ENCODE measurements around the gene FGF1. TPM values are rescaled to one million over a fixed set of nuclear protein-coding genes. Genes with fewer than 3 reads are reported as not detected.

FGF1 gene
- total and polyA plus RNA-seq, 10 donors, result 0.32 to 12.9 (median 2.6) TPM

DNA sequence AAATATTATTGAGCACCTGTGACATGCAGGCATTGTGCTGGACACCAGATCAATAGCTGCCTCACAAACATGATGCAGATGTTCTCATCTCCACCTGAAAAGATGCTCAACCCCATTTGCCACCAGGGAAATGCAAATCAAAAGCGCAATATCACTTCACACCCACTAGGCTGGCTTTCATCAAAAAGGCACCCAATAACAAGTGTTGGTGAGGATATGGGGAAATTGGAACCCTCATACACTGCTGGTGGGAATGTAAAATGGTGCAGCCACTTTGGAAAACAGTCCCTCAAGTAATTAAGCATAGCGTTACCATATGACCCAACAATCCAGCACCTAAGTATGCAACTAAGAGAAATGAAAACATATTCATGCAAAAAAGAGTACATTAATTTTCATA, 24.7 kb downstream of the FGF1 start:
- H3K36me3 ChIP-seq, result no peaks in the 10 kb centered on the region
- no peaks in the 10 kb centered on the region for H3K4me1 ChIP-seq
- TF ChIP-seq POLR2AphosphoS5 (IDR thresholded peaks at IDR 0.05) (no peak), POLR2A (IDR thresholded peaks at IDR 0.05) (no peak)
- TF ChIP-seq, protein P1, sequence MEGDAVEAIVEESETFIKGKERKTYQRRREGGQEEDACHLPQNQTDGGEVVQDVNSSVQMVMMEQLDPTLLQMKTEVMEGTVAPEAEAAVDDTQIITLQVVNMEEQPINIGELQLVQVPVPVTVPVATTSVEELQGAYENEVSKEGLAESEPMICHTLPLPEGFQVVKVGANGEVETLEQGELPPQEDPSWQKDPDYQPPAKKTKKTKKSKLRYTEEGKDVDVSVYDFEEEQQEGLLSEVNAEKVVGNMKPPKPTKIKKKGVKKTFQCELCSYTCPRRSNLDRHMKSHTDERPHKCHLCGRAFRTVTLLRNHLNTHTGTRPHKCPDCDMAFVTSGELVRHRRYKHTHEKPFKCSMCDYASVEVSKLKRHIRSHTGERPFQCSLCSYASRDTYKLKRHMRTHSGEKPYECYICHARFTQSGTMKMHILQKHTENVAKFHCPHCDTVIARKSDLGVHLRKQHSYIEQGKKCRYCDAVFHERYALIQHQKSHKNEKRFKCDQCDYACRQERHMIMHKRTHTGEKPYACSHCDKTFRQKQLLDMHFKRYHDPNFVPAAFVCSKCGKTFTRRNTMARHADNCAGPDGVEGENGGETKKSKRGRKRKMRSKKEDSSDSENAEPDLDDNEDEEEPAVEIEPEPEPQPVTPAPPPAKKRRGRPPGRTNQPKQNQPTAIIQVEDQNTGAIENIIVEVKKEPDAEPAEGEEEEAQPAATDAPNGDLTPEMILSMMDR (IDR thresholded peaks at IDR 0.05 in 8 of 11, conservative IDR thresholded peaks at IDR 0.05 in 3 of 11), result no peak
- DNase-seq, result no peak
- no peak overlapping the region for H3K27ac ChIP-seq
- peaks cover 0 to under 1% (median 0%) of the 10 kb centered on the region in 7 donors for H3K27me3 ChIP-seq (replicated peaks in 1 of 7)
- peaks cover 0 to 3% (median 0%) of the 10 kb centered on the region in 8 donors for H3K9me3 ChIP-seq
- intact Hi-C loops (cut with DNase I; ENCODE audit: low total_unique reads), result no loop called here
- WGBS, 5 donors, result 90 to 97% (median 95%) methylated on average over 2 of the region's 2 CpGs
- no peak overlapping the region for H3K4me3 ChIP-seq

DNA sequence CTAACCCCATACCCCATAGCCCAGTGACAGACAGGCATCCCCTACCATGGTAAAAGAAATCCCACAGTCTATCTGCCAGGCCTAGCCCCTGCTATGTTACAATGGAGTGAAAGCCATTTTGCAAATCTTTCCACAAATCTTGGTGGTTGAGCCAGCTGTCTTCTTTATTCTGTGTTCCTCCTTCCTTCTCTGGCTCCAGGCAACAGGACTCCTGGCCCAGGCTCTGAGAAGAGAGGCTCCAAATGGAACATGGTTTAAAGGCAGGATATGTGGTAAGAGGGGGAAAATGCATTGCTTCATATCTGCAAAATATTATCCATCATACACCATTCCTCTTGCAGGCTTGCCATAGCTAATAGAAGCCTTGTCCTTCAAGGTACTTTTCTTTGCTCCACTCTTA, 25.2 kb downstream of the FGF1 start:
- Histone ChIP-seq H3K4me3 (no peak overlapping the region), H3K27ac (no peak overlapping the region), H3K27me3 (replicated peaks in 1 of 7) (peaks cover 0 to 4% (median 0%) of the 10 kb centered on the region in 7 donors), H3K9me3 (peaks cover 0 to 3% (median 0%) of the 10 kb centered on the region in 8 donors), H3K36me3 (no peaks in the 10 kb centered on the region), H3K4me1 (peaks cover 0 to 3% (median under 1%) of the 10 kb centered on the region in 6 donors)
- intact Hi-C loops (cut with DNase I; ENCODE audit: low total_unique reads), result no loop called here
- TF ChIP-seq POLR2AphosphoS5 (IDR thresholded peaks at IDR 0.05) (no peak), POLR2A (IDR thresholded peaks at IDR 0.05) (no peak)
- TF ChIP-seq, protein P1 (IDR thresholded peaks at IDR 0.05 in 8 of 11, conservative IDR thresholded peaks at IDR 0.05 in 3 of 11), result no peak
- DNase-seq, result no peak

DNA sequence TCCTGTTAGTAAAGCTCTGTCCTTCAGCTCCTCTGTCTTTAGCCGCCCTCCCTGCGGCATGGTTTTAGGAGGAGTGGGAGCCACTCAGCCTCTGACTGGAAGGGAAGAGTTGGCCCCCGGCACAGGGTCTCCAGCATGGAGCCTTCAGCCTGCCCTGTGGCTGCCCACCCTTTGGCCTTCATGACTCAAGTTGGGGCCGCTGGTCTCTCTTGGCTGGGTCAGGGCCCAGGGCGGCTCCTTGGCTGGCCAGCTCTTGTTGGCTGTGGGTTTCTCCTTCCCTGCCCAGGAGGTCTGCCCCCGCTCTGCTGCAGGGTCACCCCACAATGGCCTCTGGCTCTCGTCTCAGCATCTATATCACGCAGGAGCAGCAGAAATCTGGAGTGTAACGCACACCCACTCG, 25.7 kb downstream of the FGF1 start:
- peaks cover 0 to 8% (median 3%) of the 10 kb centered on the region in 6 donors for H3K4me1 ChIP-seq
- peaks cover 0 to 3% (median 0%) of the 10 kb centered on the region in 8 donors for H3K9me3 ChIP-seq
- H3K27ac ChIP-seq, result no peak overlapping the region
- intact Hi-C loops (cut with DNase I; ENCODE audit: low total_unique reads), result no loop called here
- WGBS, 5 donors, result 92 to 97% (median 93%) methylated on average over 8 to 10 of the region's 10 CpGs
- no peak overlapping the region for H3K4me3 ChIP-seq
- TF ChIP-seq POLR2A (IDR thresholded peaks at IDR 0.05), result no peak
- TF ChIP-seq POLR2AphosphoS5 (IDR thresholded peaks at IDR 0.05), result no peak
- TF ChIP-seq, protein P1 (IDR thresholded peaks at IDR 0.05 in 8 of 11, conservative IDR thresholded peaks at IDR 0.05 in 3 of 11), result no peak
- no peaks in the 10 kb centered on the region for H3K36me3 ChIP-seq
- peaks cover 0 to 10% (median 0%) of the 10 kb centered on the region in 7 donors for H3K27me3 ChIP-seq (replicated peaks in 1 of 7)
- DNase-seq, result no peak

DNA sequence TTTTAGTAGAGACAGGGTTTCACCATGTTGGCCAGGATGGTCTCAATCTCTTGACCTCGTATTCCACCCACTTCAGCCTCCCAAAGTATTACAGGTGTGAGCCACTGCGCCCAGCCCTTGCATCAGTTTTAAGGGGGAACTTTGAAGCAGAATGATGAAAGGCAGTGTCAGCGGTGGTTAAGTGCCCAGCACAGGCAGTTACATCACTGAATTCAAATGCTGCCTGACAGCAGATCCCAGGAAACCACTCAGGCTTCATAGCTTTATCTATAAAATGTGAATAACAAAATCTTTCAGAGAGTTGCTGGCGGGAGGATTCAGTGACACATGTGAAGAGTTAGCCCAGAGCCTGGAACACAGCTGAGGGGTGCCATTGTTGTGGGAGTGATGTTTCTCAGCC, 26.5 kb downstream of the FGF1 start:
- intact Hi-C loops (cut with DNase I; ENCODE audit: low total_unique reads), result loop anchor here (5.0 kb wide), 1 partner anchor 38 kb away; no protein-coding TSS in a partner anchor
- DNase-seq, result no peak
- no peak for TF ChIP-seq POLR2AphosphoS5 (IDR thresholded peaks at IDR 0.05)
- TF ChIP-seq, protein P1 (IDR thresholded peaks at IDR 0.05 in 8 of 11, conservative IDR thresholded peaks at IDR 0.05 in 3 of 11), result no peak
- no peak for TF ChIP-seq POLR2A (IDR thresholded peaks at IDR 0.05)
- Histone ChIP-seq H3K4me3 (no peak overlapping the region), H3K4me1 (peaks cover 0 to 8% (median 3%) of the 10 kb centered on the region in 6 donors), H3K27me3 (replicated peaks in 1 of 7) (peaks cover 0 to 11% (median 0%) of the 10 kb centered on the region in 7 donors), H3K36me3 (no peaks in the 10 kb centered on the region), H3K27ac (no peak overlapping the region), H3K9me3 (peaks cover 0 to 3% (median 0%) of the 10 kb centered on the region in 8 donors)
- 71 to 92% (median 77%) methylated on average over 4 of the region's 4 CpGs for WGBS, 5 donors
